ENCODE measurements around the gene FAM187B. TPM values are rescaled to one million over a fixed set of nuclear protein-coding genes. Genes with fewer than 3 reads are reported as not detected.

FAM187B gene
- total RNA-seq, 2 experiments from 2014 or later = not detected

DNA sequence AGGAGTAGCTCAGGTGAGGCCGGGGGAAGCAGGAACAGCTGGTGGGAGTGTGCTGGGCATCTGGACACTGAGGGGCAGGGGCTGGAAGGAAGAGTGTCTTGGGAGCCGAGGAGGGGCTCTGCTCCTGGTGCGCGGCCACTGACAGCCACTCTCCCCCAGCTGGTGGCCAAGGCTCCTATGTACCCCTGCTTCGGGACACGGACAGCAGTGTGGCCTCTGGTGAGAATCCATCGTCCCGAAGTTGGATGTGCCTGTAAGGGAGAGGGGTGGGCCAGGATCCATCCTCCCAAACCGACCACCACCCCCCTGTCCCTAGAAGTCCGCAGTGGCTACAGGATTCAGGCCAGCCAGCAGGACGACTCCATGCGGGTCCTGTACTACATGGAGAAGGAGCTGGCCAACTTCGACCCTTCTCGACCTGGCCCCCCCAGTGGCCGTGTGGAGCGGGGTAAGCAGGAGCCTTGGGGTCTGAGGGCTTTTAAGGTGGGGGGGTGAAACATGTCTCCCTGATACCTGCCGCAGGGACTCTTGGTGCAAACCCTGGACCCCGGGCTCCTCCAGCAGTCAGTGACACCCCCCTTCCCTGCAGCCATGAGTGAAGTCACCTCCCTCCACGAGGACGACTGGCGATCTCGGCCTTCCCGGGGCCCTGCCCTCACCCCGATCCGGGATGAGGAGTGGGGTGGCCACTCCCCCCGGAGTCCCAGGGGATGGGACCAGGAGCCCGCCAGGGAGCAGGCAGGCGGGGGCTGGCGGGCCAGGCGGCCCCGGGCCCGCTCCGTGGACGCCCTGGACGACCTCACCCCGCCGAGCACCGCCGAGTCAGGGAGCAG lies 38.2 kb upstream of the FAM187B start:
- Mint-ChIP-seq H3K27me3 (no peaks in the 10 kb centered on the region), H3K9me3 (no peaks in the 10 kb centered on the region), H3K4me1 (peaks cover 28% of the 10 kb centered on the region), H3K36me3 (peaks cover 16% of the 10 kb centered on the region), H3K27ac (peak overlapping the region; percentile 96), H3K4me3 (peak overlapping the region; percentile 93)
- peak; percentile 33 for DNase-seq

GRCh38 chr19:35265900-35266519 lies 37.5 kb upstream of the FAM187B start:
- Mint-ChIP-seq H3K27ac (peak overlapping the region; percentile 68), H3K9me3 (no peaks in the 10 kb centered on the region), H3K4me3 (peak overlapping the region; percentile 93), H3K27me3 (no peaks in the 10 kb centered on the region), H3K36me3 (peaks cover 15% of the 10 kb centered on the region), H3K4me1 (peaks cover 28% of the 10 kb centered on the region)
- DNase-seq = no peak

DNA sequence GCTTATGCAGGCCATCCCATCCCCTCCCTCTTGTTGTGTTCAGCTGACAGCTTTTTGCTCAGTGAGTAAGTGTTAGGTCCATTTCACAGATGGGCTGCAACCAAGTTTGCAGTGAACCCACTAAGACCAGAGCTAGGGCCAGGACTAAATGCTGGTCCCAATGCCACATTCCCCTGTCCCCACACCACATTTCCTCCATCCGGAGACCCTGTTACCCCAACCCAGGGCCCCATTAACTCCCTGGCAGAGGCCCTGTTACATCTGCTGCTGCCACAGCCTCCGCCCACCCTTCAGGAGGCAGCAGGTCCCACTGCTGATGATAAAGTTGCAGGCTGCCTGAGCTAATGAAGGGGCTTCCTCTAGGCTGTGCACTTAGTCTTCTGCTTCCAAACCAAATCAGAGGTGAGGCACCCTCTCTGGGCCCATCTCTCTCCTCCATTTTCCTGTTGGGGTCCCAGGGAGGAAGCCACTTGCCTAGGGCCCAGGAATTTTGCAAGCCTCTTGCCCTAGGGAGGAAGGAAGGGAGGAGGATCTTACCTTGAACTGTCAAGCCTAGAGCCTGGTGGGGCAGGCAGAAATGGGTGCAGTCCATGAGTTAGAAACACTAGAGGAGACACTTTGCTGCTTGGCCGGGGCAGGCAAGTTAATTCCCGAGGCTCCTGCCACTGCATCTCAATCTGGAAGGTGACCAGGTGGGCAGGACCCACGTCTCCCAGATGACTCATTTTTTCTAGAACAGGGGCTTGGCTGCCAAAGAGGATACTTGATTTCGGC lies 36.8 kb upstream of the FAM187B start:
- H3K36me3 Mint-ChIP-seq = peaks cover 10% of the 10 kb centered on the region
- H3K27ac Mint-ChIP-seq = peak overlapping the region; percentile 68
- H3K27me3 Mint-ChIP-seq = no peaks in the 10 kb centered on the region
- peaks cover 30% of the 10 kb centered on the region for H3K4me1 Mint-ChIP-seq
- peak overlapping the region; percentile 93 for H3K4me3 Mint-ChIP-seq
- no peaks in the 10 kb centered on the region for H3K9me3 Mint-ChIP-seq
- DNase-seq = no peak

- Mint-ChIP-seq H3K9me3 (no peaks in the 10 kb centered on the region), H3K36me3 (peaks cover 10% of the 10 kb centered on the region), H3K27ac (peak overlapping the region; percentile 50), H3K27me3 (no peaks in the 10 kb centered on the region), H3K4me3 (no peak overlapping the region), H3K4me1 (peaks cover 33% of the 10 kb centered on the region)
- no peak for DNase-seq
Measured at GRCh38 chr19:35264268-35265125, 36.0 kb upstream of the FAM187B start.

- no peaks in the 10 kb centered on the region for H3K9me3 Mint-ChIP-seq
- DNase-seq = no peak
- H3K27me3 Mint-ChIP-seq = no peaks in the 10 kb centered on the region
- H3K4me3 Mint-ChIP-seq = no peak overlapping the region
- peaks cover 39% of the 10 kb centered on the region for H3K4me1 Mint-ChIP-seq
- peaks cover 6% of the 10 kb centered on the region for H3K36me3 Mint-ChIP-seq
- no peak overlapping the region for H3K27ac Mint-ChIP-seq
Measured at GRCh38 chr19:35262101-35262761, 33.7 kb upstream of the FAM187B start.

DNA sequence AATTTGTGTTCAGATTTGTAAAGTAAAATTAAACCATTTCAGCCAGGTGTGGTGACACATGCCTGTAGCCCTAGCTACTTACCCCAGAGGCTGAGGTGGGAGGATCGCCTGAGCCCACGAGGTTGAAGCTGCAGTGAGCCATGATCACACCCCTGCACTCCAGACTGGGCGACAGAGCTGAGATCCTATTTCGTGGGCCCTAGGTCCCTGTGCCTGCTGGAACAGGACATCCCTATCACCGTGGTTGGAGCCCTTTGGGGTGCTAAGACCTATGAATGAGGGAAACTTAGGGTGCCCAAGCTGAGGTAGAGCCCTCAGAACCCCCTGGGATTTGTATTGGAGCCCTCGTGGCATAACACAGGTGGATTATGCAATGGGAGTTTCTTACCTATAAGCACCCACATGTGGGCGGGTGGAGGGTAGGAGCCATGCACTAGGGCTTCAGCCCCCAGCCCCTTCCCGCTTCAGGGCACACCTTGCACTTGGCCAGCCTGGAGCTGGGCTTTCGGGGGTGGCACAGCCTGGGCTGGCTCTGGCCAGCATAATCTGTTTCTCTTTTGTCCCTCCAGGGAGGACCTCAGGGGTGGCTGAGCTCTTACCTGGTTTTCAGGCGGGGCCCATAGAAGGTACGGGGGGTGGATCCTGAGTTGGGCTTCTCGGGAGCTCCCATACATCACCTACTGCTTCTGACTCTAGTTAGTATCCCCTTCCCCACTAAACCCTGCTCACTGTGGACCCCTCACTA lies 33.0 kb upstream of the FAM187B start:
- Mint-ChIP-seq H3K4me3 (no peak overlapping the region), H3K27ac (peak overlapping the region; percentile 40), H3K36me3 (peaks cover 5% of the 10 kb centered on the region), H3K27me3 (no peaks in the 10 kb centered on the region), H3K9me3 (no peaks in the 10 kb centered on the region), H3K4me1 (peaks cover 41% of the 10 kb centered on the region)
- DNase-seq = no peak

GRCh38 chr19:35260694-35261304 lies 32.3 kb upstream of the FAM187B start:
- Mint-ChIP-seq H3K4me3 (no peak overlapping the region), H3K4me1 (peaks cover 36% of the 10 kb centered on the region), H3K27me3 (no peaks in the 10 kb centered on the region), H3K36me3 (no peaks in the 10 kb centered on the region), H3K27ac (peak overlapping the region; percentile 40), H3K9me3 (no peaks in the 10 kb centered on the region)
- DNase-seq = no peak

DNA sequence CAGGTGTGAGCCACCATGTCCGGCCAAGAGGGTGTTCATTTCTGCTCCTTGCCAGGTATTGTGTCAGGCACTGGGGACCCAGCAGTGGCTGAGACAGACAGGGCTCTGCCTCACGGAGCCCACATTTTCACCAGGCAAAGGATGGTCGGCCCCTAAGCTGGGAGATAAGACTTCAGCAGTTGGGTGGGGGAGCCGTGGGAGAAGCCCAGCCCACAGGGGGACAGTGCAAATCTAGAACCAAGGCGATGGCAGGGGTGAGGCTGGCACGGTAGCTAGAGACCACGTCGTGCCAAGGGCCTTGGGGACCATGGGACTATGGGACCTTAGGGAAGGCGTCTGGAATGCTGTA lies 28.5 kb upstream of the FAM187B start:
- DNase-seq = no peak
- no peaks in the 10 kb centered on the region for H3K9me3 Mint-ChIP-seq
- H3K4me3 Mint-ChIP-seq = no peak overlapping the region
- no peak overlapping the region for H3K27ac Mint-ChIP-seq
- H3K27me3 Mint-ChIP-seq = no peaks in the 10 kb centered on the region
- H3K36me3 Mint-ChIP-seq = peaks cover 13% of the 10 kb centered on the region
- peaks cover 29% of the 10 kb centered on the region for H3K4me1 Mint-ChIP-seq

- H3K4me3 Mint-ChIP-seq = no peak overlapping the region
- H3K4me1 Mint-ChIP-seq = peaks cover 29% of the 10 kb centered on the region
- no peak for DNase-seq
- H3K27me3 Mint-ChIP-seq = no peaks in the 10 kb centered on the region
- no peak overlapping the region for H3K27ac Mint-ChIP-seq
- H3K9me3 Mint-ChIP-seq = no peaks in the 10 kb centered on the region
- H3K36me3 Mint-ChIP-seq = peaks cover 14% of the 10 kb centered on the region
Measured at GRCh38 chr19:35256566-35256965, 28.0 kb upstream of the FAM187B start.

- Mint-ChIP-seq H3K27ac (no peak overlapping the region), H3K36me3 (peaks cover 25% of the 10 kb centered on the region)
Measured at GRCh38 chr19:35254341-35255297, 26.1 kb upstream of the FAM187B start.

DNA sequence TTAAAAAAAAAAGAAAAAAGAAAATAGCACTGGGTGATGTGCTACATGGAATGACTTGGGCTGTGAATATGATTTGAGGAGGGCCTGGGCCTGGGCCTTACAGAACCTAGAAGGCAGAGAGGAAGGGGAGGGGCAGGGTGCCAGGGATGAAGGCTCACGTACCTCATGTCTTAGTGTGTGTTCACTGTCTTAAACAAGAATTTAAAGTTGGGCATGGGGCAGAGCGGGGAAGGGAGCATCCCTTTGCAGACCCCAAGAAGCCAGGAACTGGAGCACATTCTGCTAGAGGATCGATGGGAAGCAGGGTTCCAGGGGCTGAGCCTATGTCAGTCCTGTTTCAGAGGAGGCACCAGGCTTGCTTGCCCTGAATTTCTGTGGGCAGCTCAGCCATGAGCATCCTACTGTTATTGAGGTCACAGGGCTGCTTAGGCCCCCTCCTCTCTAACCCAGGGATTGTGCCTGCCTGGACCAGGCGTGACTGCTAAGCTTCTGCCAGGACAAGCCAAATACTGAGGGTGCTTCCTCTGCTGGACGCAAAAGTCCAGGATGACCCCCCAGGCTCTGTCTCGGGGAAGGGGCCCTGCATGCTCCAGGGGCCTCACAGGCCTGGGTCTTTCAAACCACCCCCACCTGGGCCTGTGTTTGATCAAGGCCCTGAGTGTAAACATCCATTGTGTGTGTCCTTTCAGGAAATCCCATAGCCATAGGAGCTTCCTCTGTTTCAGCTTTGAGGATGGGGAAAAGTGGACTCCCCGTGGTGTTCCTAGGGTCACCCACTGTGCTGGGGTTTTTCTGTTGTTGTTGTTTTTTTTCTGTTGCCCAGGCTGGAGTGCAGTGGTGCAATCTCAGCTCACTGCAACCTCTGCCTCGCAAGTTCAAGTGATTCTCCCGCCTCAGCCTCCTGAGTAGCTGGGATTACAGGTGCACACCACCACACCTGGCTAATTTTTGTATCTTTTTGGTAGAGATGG lies 25.1 kb upstream of the FAM187B start:
- Mint-ChIP-seq H3K27ac (no peak overlapping the region), H3K27me3 (no peaks in the 10 kb centered on the region), H3K4me1 (peaks cover 42% of the 10 kb centered on the region), H3K4me3 (no peak overlapping the region), H3K9me3 (no peaks in the 10 kb centered on the region), H3K36me3 (peaks cover 33% of the 10 kb centered on the region)
- DNase-seq = no peak

More at GRCh38 chr19:35254341-35255297, 26.1 kb upstream of the FAM187B start:
- Mint-ChIP-seq H3K4me3 (no peak overlapping the region), H3K4me1 (peaks cover 34% of the 10 kb centered on the region), H3K9me3 (no peaks in the 10 kb centered on the region), H3K27me3 (no peaks in the 10 kb centered on the region)
- no peak for DNase-seq

Measured in activated naive CD8-positive, alpha-beta T cell treated with anti-CD3 and anti-CD28 coated beads for 36 hours (primary cell).